NCI-H82 treated with DMSO at 0.1 percent for 48 hours (cell line): ENCODE results near the gene METAP1D.

Experiments used
- DNase-seq: peaks from one replicate; lab custom pipeline; 2025; ENCODE audit not compliant: unreplicated experiment; lab: John Stamatoyannopoulos, UW

The METAP1D gene

GRCh38 chr2:172090044-172090961 is 90.5 kb downstream of the METAP1D start:
- DNase-seq = no peak

GRCh38 chr2:172091000-172091641 is 91.4 kb downstream of the METAP1D start:
- no peak for DNase-seq

- no peak for DNase-seq
Measured at GRCh38 chr2:172091761-172092566, 92.2 kb downstream of the METAP1D start.

- DNase-seq = no peak
Measured at GRCh38 chr2:172092716-172093415, 93.1 kb downstream of the METAP1D start.

GRCh38 chr2:172093416-172094293 is 93.9 kb downstream of the METAP1D start:
- DNase-seq = no peak

GRCh38 chr2:172094294-172095145 is 94.8 kb downstream of the METAP1D start:
- no peak for DNase-seq

- DNase-seq = peak; percentile 30
Measured at GRCh38 chr2:172095146-172095904, 95.6 kb downstream of the METAP1D start.

- DNase-seq = no peak
Measured at GRCh38 chr2:172095905-172096625, 96.3 kb downstream of the METAP1D start.

- no peak for DNase-seq
Measured at GRCh38 chr2:172096626-172097547, 97.1 kb downstream of the METAP1D start.

- DNase-seq = no peak
Measured at GRCh38 chr2:172097557-172098131, 97.9 kb downstream of the METAP1D start.

- no peak for DNase-seq
Measured at GRCh38 chr2:172098287-172098649, 98.5 kb downstream of the METAP1D start.

GRCh38 chr2:172098650-172099471 is 99.1 kb downstream of the METAP1D start:
- no peak for DNase-seq

- no peak for DNase-seq
Measured at GRCh38 chr2:172099472-172100079, 99.8 kb downstream of the METAP1D start.

- no peak for DNase-seq
Measured at GRCh38 chr2:172100080-172100934, 100.6 kb downstream of the METAP1D start.
